Dermis microvascular lymphatic vessel endothelial cell (primary cell): Measurements from ENCODE around the gene RPUSD2. TPM values are rescaled to one million over a fixed set of nuclear protein-coding genes. Genes with fewer than 3 reads are reported as not detected.

ENCODE experiments used
- DNase-seq, 2 donors: peaks; one replicate each; pipeline versions ENCODE4 v3.0.0 to v3.0.0-alpha.2; 2010; ENCODE audit warnings: low read depth in 2 of 2
- total RNA-seq: library from RNA; depleted of rRNA; stranded (reverse); fragments of >200 nt; gene quantifications from 2 replicates; pipeline ENCODE4 v1.2.1, GENCODE V29; 2014

The RPUSD2 gene
- total RNA-seq, 1 donor from 2014 or later, result 9.9 TPM

GRCh38 chr15:40618906-40619305 lies 49.8 kb downstream of the RPUSD2 start:
- no peak for DNase-seq

GRCh38 chr15:40623361-40623760 lies 54.3 kb downstream of the RPUSD2 start:
- DNase-seq, result no peak

Other genes starting within 250 kb of the RPUSD2 start
- 9.0 and 17.8 TPM in 2 replicates for gene INAFM2, start 245.6 kb upstream of the RPUSD2 start, total RNA-seq
- 6.5 and 13.3 TPM in 2 replicates for gene CCDC9B, start 228.4 kb upstream of the RPUSD2 start, total RNA-seq
- not detected in 2 replicates for gene PHGR1, start 218.3 kb upstream of the RPUSD2 start, total RNA-seq
- gene DISP2, start 211.1 kb upstream of the RPUSD2 start, total RNA-seq, result under 0.01 and 0.13 TPM in 2 replicates
- 23.9 and 26.4 TPM in 2 replicates for gene KNSTRN, start 186.6 kb upstream of the RPUSD2 start, total RNA-seq
- gene IVD, start 163.5 kb upstream of the RPUSD2 start, total RNA-seq, result 30.3 and 31.4 TPM in 2 replicates
- 5.5 and 9.4 TPM in 2 replicates for gene BAHD1, start 128.3 kb upstream of the RPUSD2 start, total RNA-seq
- 5.9 and 8.9 TPM in 2 replicates for gene CHST14, start 98.3 kb upstream of the RPUSD2 start, total RNA-seq
- 16.9 and 19.7 TPM in 2 replicates for gene CCDC32, start 4.3 kb upstream of the RPUSD2 start, total RNA-seq
- 5.1 and 14.2 TPM in 2 replicates for gene KNL1, start 24.9 kb downstream of the RPUSD2 start, total RNA-seq
- gene RAD51, start 125.9 kb downstream of the RPUSD2 start, total RNA-seq, result 3.7 and 5.9 TPM in 2 replicates
- gene RMDN3, start 186.0 kb downstream of the RPUSD2 start, total RNA-seq, result 15.7 and 19.6 TPM in 2 replicates
- 9.9 and 23.0 TPM in 2 replicates for gene GCHFR, start 194.8 kb downstream of the RPUSD2 start, total RNA-seq
- gene C15orf62, start 200.7 kb downstream of the RPUSD2 start, total RNA-seq, result 0.13 and 0.39 TPM in 2 replicates
- gene ZFYVE19, start 237.8 kb downstream of the RPUSD2 start, total RNA-seq, result 18.7 and 20.7 TPM in 2 replicates
- 16.4 and 22.6 TPM in 2 replicates for gene DNAJC17, start 238.2 kb downstream of the RPUSD2 start, total RNA-seq